ENCODE data around the gene ZNF25.

DNA sequence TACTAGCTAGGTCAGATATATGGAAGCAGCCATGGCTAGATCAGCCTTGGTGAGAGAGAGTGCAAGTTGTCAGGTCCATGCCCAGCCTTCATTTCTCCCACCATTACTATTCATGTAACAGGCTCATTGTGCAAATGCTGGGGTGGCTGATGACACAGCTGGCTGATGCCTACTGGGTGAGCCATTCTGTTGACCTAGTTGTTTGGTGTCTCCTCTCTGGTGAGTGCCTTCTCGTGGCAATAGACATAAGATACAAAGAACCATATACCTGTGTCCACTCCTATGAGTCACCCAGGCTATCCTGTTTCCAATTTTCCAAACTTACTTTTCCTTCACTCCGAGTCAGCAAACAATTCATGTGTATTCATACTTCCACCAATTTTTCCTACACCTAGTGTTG is 46.0 kb downstream of the ZNF25 start:
- TF ChIP-seq, protein P1, sequence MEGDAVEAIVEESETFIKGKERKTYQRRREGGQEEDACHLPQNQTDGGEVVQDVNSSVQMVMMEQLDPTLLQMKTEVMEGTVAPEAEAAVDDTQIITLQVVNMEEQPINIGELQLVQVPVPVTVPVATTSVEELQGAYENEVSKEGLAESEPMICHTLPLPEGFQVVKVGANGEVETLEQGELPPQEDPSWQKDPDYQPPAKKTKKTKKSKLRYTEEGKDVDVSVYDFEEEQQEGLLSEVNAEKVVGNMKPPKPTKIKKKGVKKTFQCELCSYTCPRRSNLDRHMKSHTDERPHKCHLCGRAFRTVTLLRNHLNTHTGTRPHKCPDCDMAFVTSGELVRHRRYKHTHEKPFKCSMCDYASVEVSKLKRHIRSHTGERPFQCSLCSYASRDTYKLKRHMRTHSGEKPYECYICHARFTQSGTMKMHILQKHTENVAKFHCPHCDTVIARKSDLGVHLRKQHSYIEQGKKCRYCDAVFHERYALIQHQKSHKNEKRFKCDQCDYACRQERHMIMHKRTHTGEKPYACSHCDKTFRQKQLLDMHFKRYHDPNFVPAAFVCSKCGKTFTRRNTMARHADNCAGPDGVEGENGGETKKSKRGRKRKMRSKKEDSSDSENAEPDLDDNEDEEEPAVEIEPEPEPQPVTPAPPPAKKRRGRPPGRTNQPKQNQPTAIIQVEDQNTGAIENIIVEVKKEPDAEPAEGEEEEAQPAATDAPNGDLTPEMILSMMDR (IDR thresholded peaks at IDR 0.05), result no peak
- TF ChIP-seq POLR2A (IDR thresholded peaks at IDR 0.05) (no peak), EP300 (IDR thresholded peaks at IDR 0.05) (no peak)
